ENCODE results near the gene PRSS50.

DNA sequence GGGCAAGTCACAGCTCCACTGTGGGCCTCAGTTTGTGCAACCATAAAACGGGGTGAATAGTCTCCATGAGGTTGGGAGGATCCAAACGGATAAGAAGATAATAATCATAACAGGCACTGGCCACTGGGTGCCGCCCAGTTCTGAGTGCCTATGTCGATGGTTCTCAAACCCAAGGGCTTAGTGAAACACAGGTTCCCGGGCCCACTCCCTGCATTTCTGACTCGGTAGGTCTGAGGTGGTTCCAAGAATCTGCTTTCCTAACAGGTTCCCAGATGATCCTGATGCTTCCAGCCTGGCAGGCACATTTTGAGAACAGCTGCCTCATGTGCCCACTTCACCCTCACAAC lies 45.3 kb downstream of the PRSS50 start:
- TF ChIP-seq CTCF (IDR thresholded peaks at IDR 0.05; ENCODE audit: low read length): no peak
- TF ChIP-seq EZH2 (optimal IDR thresholded peaks at IDR 0.05; ENCODE audit: low read depth, low read length): no peak
